WERI-Rb-1 (cell line): ENCODE results near the gene PDE9A.

Experiments used
- DNase-seq: peaks from one replicate; pipeline ENCODE4 v3.0.0-alpha.2; 2020
- H3K27ac ChIP-seq: fragments of 250-450 bp; sonication (Bioruptor Pico); 2 replicates; pipeline ENCODE4 v1.5.1; 2020; ENCODE audit warnings: mild to moderate bottlenecking, moderate library complexity
- H3K27me3 ChIP-seq: fragments of 250-450 bp; sonication (Bioruptor Pico); 2 replicates; pipeline ENCODE4 v1.5.1; 2021; ENCODE audit warnings: mild to moderate bottlenecking, low read depth, moderate library complexity; ENCODE audit not compliant: insufficient read depth, severe bottlenecking
- H3K36me3 ChIP-seq: fragments of 250-450 bp; sonication (Bioruptor Pico); 2 replicates; pipeline ENCODE4 v1.5.1; 2020; ENCODE audit warnings: mild to moderate bottlenecking, moderate library complexity
- H3K4me3 ChIP-seq: 2 replicates; pipeline ENCODE4 v1.5.1; 2011; ENCODE audit warnings: low read depth, mild to moderate bottlenecking, control low read depth, low read length
- H3K9me3 ChIP-seq: fragments of 250-450 bp; sonication (Bioruptor Pico); 2 replicates; pipeline ENCODE4 v1.5.1; 2021; ENCODE audit warnings: mild to moderate bottlenecking, moderate library complexity; ENCODE audit not compliant: severe bottlenecking
- CTCF ChIP-seq: IDR thresholded peaks from 2 replicates; pipeline ENCODE4 v1.5.1; 2011; ENCODE audit warnings: low read depth, mild to moderate bottlenecking, control low read depth, inconsistent platforms, low read length

PDE9A gene

GRCh38 chr21:42703965-42704364, 50.5 kb downstream of the PDE9A start:
- no peak for TF ChIP-seq CTCF
- Histone ChIP-seq H3K27ac (no peak overlapping the region), H3K36me3 (peaks cover 59% of the 10 kb centered on the region), H3K4me3 (no peak overlapping the region), H3K27me3 (no peaks in the 10 kb centered on the region), H3K9me3 (no peaks in the 10 kb centered on the region)
- no peak for DNase-seq

- Histone ChIP-seq H3K27ac (no peak overlapping the region), H3K4me3 (no peak overlapping the region), H3K27me3 (no peaks in the 10 kb centered on the region), H3K36me3 (peaks cover 55% of the 10 kb centered on the region), H3K9me3 (no peaks in the 10 kb centered on the region)
- no peak for DNase-seq
- no peak for TF ChIP-seq CTCF
These were observed 51.4 kb downstream of the PDE9A start for GRCh38 chr21:42704861-42705260.

GRCh38 chr21:42705346-42705745, 51.9 kb downstream of the PDE9A start:
- no peaks in the 10 kb centered on the region for H3K27me3 ChIP-seq
- no peak for DNase-seq
- H3K9me3 ChIP-seq = no peaks in the 10 kb centered on the region
- H3K36me3 ChIP-seq = peaks cover 50% of the 10 kb centered on the region
- H3K27ac ChIP-seq = no peak overlapping the region
- no peak for TF ChIP-seq CTCF
- no peak overlapping the region for H3K4me3 ChIP-seq

- H3K27ac ChIP-seq = no peak overlapping the region
- TF ChIP-seq CTCF = no peak
- peaks cover 45% of the 10 kb centered on the region for H3K36me3 ChIP-seq
- H3K9me3 ChIP-seq = no peaks in the 10 kb centered on the region
- H3K4me3 ChIP-seq = no peak overlapping the region
- no peaks in the 10 kb centered on the region for H3K27me3 ChIP-seq
- DNase-seq = no peak
These were observed 52.4 kb downstream of the PDE9A start for GRCh38 chr21:42705746-42706374.

GRCh38 chr21:42706765-42707164, 53.3 kb downstream of the PDE9A start:
- H3K27me3 ChIP-seq = no peaks in the 10 kb centered on the region
- no peak overlapping the region for H3K27ac ChIP-seq
- H3K9me3 ChIP-seq = no peaks in the 10 kb centered on the region
- H3K36me3 ChIP-seq = peaks cover 43% of the 10 kb centered on the region
- no peak overlapping the region for H3K4me3 ChIP-seq
- DNase-seq = no peak
- no peak for TF ChIP-seq CTCF

- no peak overlapping the region for H3K4me3 ChIP-seq
- peaks cover 39% of the 10 kb centered on the region for H3K36me3 ChIP-seq
- no peak overlapping the region for H3K27ac ChIP-seq
- DNase-seq = no peak
- H3K27me3 ChIP-seq = no peaks in the 10 kb centered on the region
- no peaks in the 10 kb centered on the region for H3K9me3 ChIP-seq
- TF ChIP-seq CTCF = no peak
These were observed 53.9 kb downstream of the PDE9A start for GRCh38 chr21:42707207-42707830.
